Stimulated activated CD8-positive, alpha-beta memory T cell treated with anti-CD3 and anti-CD28 coated beads, Interleukin-4, amount 100 ng/mL, for 24 hours (primary cell): ENCODE results near the gene TSHZ2.
"Not testable (repeated sequence)": the region's sequence is repeated elsewhere in the genome, so short reads cannot be mapped to it uniquely, and the experiment has no call there.

Experiments
- DNase-seq: peaks from one replicate; pipeline ENCODE4 v3.0.0-alpha.2; 2020; ENCODE audit warnings: low read depth

TSHZ2 gene

GRCh38 chr20:53083411-53083810, 111.3 kb downstream of the TSHZ2 start:
- DNase-seq = no peak

DNA sequence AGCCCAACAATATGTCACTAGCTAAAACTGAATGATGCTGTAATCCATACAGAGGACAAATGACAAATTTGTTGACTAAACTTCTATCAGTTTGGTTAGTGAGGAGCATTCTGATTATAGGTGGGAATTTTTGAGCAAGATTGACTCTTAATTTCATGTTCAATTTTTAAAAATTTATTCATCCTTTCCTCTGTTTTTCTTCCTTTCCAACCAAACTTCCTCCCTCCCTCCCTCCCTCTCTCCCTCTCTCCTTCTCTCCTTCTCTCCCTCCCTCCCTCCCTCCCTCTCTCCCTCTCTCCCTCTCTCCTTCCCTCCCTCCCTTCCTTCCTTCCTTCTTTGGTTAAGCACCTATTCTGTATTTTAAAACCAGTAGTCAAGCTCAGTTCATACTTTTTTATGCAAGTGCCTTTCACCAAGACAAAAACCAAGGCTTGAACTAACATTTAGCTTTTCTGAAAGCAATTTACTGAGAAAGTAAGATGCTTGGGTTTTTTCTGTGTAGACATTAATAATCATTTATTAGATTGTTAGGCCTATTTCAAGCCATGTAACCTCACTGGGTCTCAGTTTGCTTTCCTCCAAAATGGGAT, 112.3 kb downstream of the TSHZ2 start:
- DNase-seq = no peak

GRCh38 chr20:53085720-53086119, 113.6 kb downstream of the TSHZ2 start:
- no peak for DNase-seq

DNA sequence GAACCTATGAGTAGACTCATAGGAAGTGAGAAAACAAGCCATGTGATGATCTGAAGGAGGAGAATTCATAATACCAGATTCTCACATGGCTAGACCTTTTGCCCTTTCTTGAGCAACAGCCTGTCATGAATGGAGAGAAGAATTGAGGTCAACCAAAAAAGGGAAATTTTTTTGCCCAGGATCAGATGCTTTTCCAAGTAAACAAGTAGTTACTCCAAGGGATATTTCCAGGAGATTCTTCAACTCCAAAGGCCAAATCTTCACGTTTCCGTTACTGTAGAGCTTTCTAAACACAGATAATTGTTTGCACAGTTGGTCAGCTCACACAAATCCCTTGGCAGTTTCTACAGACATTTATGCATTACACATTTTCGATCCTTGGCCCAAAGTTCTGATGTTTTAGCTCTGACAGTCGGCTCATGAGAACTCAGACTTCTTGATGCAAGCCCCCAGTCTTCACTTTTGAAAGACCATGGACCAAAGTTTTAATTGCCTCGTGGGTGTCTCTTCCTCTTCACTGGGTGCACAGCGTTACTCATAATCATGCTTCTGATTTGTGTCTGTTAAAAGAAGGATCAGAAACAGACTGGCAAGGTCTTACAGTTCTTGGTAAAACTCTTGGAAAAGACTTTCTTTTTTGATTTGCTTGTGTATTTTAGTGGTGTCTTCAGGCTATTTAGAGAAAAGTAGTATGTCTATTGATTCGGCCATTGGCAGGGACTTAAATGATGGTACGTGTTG, 115.0 kb downstream of the TSHZ2 start:
- DNase-seq = no peak

GRCh38 chr20:53088786-53089185, 116.6 kb downstream of the TSHZ2 start:
- no peak for DNase-seq

DNA sequence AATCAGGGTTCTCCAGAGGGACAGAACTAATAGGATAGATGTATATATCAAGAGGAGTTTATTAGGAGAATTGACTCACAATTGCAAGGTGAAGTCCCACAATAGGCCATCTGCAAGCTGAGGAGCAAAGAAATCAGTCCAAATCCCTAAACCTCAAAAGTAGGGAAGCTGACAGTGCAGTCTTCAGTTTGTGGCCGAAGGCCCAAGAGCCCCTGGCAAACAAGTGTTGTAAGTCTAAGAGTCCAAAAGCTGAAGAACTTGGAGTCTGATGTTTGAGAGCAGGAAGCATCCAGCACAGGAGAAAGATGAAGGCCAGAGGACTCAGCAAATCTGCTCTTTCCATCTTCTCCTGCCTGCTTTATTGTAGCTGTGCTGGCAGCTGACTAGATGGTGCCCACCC, 117.7 kb downstream of the TSHZ2 start:
- DNase-seq = not testable (repeated sequence)

- DNase-seq = no peak
These were observed 119.6 kb downstream of the TSHZ2 start for GRCh38 chr20:53091789-53092188.

GRCh38 chr20:53092772-53093300, 120.7 kb downstream of the TSHZ2 start:
- DNase-seq = no peak

DNA sequence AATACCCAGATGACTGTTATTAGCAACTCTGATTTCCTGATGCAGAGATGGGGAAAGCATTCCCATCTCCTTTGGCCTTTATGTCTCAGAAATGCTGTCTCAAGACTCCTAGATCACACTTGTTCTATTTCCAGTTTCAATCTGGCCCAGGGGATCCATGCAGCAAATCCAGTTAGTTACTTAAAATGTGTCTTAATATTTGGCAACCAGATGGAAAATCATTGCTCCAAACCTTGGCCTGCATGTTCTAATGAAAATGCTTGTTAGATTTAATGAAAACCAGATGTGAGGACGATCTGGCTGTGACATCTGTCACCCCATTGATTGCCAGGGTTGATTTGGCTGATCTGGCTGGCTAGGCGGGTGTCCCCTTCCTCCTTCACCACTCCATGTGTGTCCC, 125.2 kb downstream of the TSHZ2 start:
- no peak for DNase-seq

DNA sequence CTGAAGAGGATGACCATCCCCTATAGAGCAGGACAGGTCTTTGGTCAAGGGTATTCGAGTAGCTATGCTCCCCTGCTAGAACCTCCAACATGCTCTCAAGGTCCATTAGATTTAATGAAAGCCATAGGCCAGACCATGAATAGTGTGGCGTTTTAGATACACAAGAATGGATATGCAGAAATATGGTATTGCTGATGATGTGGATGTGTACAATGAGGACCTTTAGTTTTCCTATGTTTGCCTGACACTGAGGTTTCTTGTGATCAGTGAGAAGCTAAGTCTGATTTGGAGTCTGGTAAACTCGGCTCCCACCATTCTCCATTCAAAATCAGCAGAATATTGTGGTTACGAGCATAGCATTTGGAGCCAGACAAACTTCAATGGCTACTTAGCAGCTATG, 125.6 kb downstream of the TSHZ2 start:
- no peak for DNase-seq

DNA sequence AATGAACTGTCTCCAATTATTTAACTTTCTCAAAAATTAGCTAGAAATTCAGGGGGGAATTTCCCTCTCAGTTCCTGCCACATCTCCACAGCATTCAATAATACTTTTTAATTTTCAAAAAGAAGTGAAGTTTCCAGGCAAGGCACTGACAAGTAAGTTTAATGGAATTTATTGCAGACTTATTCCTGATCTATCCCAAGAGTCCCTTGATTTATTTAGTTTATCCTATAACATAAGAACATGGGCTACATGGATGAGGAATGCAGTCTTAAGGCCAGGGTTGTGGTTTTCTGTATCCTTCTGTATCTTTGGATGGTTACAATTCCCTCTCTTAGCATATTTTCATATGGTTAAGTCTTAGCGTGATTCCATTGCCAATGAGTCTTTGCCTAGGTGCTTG, 126.5 kb downstream of the TSHZ2 start:
- no peak for DNase-seq

DNA sequence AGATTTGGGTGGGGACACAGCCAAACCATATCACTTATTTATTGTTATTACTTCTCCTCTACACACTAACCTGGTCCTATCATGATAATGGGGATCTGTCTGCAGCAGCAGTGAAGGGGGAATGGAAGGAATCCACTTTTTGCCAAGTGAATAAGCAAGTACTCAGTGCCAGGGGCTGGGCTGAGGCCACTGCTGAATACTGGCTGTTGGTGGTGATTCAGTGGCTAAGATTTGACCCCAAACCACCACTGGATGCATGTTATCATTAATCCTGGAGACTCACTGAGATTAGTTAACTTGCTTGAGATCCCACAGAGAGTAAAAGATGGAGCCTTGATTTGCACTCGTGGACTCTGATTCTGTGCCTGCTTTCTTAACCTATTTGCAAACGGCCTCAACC, 127.7 kb downstream of the TSHZ2 start:
- DNase-seq = no peak

GRCh38 chr20:53100476-53100911, 128.3 kb downstream of the TSHZ2 start:
- DNase-seq = no peak

DNA sequence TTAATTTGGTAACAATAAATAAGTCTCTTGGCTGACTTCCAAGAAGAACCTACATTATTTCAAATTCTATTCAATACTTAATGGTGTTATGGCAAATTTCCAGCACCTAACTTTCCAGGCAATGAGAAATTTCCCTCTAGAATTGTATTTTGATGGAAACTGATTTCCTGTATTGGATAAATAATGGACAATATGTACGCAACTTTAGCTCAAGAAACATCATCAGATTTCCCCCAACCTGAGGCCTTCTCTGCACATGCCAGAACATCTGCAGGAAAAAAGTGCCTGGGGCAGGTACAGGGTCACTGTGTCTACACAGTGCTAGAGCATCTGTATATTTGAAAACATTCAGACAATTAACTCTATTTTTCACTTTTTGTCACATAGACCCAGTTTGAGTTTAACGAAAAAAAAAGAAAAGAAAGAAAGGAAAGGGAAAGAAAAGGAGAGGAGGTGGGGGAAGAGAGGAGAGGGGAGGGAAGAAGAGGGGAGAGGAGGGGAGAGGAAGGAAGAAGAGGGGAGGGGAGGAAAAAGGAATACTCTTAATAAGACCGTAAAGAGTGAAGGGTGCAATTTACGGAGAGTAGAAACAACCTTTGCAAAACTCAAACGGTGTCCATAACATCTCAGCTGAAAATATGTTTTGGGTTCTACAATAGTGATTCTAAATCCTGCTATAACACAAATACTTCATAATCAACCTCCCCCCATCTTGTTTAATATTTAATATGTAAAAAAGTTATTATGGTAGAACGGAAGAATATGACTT, 130.0 kb downstream of the TSHZ2 start:
- DNase-seq = no peak

GRCh38 chr20:53103124-53103523, 131.0 kb downstream of the TSHZ2 start:
- DNase-seq = no peak

GRCh38 chr20:53104884-53105283, 132.7 kb downstream of the TSHZ2 start:
- DNase-seq = no peak

DNA sequence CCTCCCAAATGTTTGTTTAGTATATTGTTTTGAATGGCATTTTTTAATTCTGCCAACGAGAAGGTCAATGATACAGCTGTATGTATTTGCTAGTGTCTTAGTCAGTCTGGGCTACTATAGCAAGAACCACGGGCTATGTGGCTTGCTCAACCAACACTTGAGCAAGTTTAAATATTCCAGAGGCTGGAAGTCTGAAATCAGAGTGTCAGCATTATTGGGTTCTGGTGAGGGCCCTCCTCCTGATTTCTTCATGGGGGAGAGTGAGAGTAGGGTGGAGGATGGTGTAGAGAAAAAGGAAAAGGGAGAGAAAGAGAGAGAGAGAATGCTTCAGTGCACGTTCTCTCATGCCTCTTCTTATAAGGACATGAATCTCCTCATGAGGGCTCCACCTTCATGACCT, 144.6 kb downstream of the TSHZ2 start:
- no peak for DNase-seq

DNA sequence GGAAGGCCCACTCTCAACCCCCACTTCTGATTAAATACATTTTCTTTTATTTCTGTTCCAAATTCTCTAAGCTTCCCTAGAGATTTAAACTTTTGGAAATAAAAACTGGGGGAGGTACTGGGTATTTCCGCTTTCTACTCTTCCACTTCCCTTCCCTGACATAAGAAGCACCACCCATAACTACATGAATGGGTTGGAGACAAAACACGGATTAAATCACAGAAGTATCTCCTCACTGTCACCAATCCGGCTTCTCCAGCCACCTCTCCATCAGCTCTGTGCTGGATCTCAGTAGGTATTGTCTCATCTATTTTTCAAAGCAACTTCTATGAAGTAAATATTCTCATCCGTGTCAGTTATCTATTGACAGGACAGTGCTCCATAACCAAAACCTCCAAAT, 150.7 kb downstream of the TSHZ2 start:
- DNase-seq = no peak

DNA sequence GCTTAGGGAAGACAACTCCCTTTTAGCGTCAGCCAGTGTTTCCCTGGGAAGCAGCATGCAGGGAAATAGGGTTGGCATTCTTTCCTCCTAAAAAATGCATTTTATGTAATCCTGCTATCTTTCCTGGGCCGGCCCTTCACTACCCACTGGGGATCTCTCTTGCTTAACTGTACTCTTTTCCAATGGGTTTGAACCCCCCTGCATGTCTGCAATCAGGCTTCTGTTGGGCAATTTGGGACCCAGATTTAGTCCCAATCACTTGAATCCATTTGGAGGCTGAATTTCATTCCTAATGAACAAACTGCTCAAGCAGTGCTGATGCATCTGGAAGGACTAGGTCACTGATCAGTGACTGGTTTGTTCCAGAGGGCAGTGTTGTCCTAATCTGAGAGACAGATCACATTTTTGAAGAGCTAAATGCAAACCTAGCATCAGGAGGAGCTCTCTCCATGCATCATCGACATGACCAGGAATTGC, 152.0 kb downstream of the TSHZ2 start:
- DNase-seq = no peak

DNA sequence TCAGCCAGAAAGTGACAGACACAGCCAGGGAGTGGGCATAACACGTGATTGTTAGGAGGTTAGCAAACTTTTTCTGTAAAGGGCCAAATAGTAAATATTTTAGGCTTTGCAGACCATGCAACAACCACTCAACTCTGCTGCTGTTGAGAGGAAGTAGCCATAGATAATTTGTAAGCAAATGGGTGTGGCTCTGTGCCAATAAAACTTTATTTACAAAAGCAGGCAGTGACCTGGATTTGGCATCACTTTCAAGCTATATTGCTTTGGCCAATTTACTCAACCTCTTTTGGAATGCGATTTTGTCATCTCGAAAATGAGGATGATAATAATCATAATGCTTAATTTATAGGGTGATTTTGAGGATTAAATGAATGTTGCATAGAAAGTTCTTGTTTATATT, 152.6 kb downstream of the TSHZ2 start:
- DNase-seq = no peak

DNA sequence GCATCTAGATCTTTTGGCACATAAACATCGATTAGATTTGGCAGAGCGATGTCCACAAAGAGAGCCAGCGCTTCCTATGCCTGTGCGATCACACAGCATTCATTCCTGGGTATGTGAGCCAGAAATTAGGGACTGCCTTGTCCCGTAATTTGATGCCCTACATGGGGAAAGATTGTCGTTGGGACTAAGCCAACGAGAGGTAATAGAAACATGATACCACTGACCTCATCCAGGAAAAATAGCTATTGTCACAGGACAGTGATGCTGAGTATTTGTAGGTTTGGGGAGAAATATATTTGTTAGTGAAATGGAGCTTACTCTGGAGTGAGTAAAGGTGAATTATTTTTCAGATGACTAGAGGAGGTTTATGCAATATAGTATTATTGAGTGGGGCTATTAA, 154.0 kb downstream of the TSHZ2 start:
- no peak for DNase-seq

- DNase-seq = no peak
These were observed 154.9 kb downstream of the TSHZ2 start for GRCh38 chr20:53127027-53127426.

- no peak for DNase-seq
These were observed 155.8 kb downstream of the TSHZ2 start for GRCh38 chr20:53128004-53128403.
